Globus pallidus (tissue), 1 donor: ENCODE measurements around the gene SUSD6.

ENCODE experiments used
- DNase-seq: peaks from one replicate; pipeline ENCODE4 v3.0.0-alpha.2; 2015; ENCODE audit warnings: low spot score

SUSD6 gene, protein sequence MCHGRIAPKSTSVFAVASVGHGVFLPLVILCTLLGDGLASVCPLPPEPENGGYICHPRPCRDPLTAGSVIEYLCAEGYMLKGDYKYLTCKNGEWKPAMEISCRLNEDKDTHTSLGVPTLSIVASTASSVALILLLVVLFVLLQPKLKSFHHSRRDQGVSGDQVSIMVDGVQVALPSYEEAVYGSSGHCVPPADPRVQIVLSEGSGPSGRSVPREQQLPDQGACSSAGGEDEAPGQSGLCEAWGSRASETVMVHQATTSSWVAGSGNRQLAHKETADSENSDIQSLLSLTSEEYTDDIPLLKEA

DNA sequence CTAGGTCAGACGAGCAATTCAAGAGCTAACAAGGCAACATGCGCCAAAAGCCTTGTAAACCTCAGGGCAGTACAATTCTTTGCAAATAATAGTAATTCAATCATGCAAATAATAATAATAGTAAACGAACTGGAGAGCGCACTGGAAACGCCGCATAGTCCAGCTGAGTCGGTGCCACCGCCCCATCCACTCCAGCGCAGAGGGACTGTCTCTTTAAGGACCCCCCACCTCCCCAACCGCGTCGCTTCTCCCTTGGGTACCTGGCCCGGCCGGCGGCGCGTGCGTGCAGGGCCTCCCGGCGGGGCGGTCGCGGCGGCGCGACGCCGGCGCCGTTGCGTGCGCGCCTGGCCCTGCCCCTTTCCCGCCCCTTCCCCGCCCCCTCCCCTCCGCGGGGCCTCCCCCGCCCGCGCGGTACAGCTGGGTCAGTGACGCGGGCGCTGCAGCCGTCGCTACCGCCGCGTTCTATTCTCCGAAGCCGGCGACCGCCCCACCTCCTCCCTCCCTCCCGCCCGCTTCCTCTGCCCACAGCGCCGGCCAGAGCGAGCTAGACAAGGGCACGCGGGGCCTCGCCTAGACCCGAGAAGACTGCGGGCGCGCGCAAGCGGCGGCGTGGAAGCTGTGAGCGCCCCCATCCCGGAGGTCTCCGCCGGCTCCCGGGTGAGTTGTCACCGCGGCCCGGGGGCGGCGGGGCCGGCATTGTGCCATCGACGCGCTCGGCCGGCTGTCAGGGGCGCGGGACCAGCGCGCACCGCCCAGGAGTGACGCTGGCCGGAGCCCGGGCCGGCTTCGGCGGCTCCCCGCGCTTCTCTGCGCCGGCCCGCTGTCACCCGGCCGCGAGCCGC lies at the start of gene SUSD6:
SUSD6 (plus strand) TSS at position 425 of the 842 bp plus-strand sequence. CDS start 46,997 bp downstream, outside the sequence.
- DNase-seq = peak; percentile 91

DNA sequence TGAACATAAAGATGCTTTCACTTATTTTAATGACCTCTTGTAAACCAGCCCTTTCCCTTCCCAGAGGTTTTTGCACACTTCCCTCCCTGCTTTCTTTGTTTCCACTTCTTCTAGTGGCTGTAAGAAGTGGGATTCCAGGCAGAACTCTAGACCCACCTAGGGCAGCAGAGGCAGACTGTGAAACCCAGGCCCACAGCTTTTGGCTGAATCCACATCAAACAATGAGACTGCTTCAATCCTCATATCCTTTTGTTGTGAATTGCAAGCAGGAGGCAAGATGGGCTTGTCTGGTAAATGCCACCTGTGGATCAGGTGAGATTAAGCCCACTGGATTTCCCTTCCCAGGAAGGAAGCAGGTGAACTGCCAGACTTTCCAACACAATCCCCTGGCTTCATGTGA lies 49.5 kb upstream of the SUSD6 start:
- DNase-seq = no peak

GRCh38 chr14:69567563-69567962 lies 43.8 kb upstream of the SUSD6 start:
- DNase-seq = no peak

DNA sequence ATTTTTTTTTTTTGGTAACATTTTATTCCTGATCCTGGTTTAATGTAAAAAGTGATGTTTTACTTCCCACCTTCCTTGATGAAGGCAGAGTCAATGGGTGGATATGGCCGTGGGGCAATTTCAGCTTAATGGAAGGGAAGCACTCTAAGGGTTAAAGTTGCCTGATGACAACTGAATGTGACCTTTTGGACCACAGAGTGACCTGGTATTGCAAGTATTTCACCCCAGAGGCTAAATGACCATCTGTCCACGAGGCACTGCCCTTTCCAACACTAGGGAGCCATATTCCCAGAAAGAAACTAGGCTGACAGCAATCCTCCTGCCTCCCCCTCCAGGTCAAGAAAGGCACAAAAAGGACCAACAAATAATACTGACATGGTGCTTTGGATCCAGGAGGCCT lies 41.5 kb upstream of the SUSD6 start:
- DNase-seq = no peak

GRCh38 chr14:69570836-69571330 lies 40.5 kb upstream of the SUSD6 start:
- no peak for DNase-seq

- DNase-seq = no peak
Measured at GRCh38 chr14:69571449-69572029, 39.9 kb upstream of the SUSD6 start.

DNA sequence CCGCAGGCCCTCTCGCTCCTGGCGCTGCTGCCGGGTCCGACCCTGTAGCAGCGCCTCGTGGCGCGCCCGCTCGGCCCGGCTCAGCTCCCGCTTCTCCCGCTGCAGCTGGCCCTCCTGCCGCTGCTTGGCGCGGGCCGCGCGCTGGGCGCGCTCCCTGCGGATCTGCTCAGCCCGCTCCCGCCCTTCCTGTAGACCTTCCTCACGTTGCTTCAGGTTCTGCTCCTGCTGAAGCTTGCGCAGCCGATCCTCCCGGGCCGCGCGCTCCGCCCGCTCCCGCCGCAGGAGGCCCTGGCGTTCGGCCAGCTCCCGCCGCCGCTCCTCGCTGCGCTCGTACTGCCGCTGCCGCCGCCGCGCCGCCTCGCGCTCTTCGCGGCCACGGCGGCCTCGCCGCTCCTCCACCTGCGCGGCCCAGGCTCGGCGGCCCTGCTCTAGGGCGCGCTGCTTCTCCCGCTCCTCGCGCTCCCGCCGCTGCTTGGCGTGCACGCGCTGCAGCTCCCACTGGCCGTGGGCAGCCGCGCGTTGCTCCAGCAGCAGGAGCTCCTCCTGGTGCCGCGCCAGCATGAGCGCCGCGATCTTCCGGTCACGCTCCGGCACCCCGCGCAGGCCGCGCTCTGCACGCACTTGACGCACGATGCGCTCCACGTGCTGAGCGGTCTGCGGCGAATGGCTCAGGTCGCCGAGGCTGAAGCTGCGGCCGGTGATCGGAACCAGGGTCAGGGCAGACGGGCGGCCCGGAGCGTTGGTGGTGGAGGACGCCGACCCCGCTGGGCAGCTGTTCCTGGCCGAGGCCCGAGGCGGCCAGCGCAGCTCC lies 39.2 kb upstream of the SUSD6 start:
- no peak for DNase-seq

GRCh38 chr14:69572841-69573135 lies 38.6 kb upstream of the SUSD6 start:
- no peak for DNase-seq

GRCh38 chr14:69573205-69573830 lies 38.1 kb upstream of the SUSD6 start:
- DNase-seq = no peak

GRCh38 chr14:69573831-69574262 lies 37.5 kb upstream of the SUSD6 start:
- DNase-seq = no peak

- DNase-seq = no peak
Measured at GRCh38 chr14:69574263-69574953, 37.0 kb upstream of the SUSD6 start, which contains the start of gene CCDC177. TSS of gene CCDC177 (minus strand) at chr14:69574871. CDS start at chr14:69573622, 1,249 bp downstream.

DNA sequence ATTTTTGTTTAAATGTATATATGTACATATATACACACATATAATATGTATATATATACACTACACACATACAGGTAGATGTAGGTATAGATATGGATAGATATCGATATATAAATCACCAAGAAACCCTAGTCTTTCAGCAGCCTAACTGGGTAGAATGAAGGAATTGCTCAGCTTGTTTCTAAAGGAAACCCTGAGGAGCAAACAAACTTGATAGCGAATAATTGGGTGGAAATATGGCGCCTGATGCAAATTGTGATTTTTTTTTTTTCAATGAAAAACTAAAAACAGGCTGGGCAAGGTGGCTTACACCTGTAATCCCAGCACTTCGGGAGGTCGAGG lies 36.5 kb upstream of the SUSD6 start:
- DNase-seq = no peak

GRCh38 chr14:69579476-69579875 lies 31.9 kb upstream of the SUSD6 start:
- DNase-seq = no peak

GRCh38 chr14:69580009-69580577 lies 31.3 kb upstream of the SUSD6 start:
- DNase-seq = no peak

DNA sequence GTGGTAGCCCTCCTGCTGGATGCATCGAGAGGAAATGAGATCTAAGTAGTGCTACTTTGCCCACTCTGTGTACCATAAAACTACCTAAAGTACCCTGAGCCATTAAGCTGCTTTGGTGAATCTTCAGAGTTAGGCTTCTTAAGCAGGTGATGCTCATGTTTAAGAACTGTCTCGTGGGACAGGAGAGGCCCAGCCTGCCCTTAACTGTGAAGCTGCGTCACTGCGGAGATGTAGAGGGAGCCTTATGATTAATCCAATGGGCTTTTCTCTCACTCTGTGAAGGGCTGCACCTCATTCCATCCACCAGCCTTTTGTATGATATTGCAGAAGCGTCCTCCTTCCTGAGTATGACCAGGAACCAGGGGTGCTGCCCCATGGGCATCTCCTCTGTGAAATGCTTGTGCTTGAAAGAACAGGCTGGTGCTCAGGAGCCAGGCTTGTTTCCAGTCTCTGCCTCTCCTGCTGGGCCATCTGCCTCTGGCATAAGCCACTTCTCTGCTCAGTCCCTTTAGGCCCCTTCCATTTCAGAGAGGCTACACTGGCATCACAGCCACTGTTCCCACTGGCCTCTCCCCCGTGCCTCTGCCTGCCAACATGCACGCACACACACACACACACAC lies 30.0 kb upstream of the SUSD6 start:
- DNase-seq = no peak

DNA sequence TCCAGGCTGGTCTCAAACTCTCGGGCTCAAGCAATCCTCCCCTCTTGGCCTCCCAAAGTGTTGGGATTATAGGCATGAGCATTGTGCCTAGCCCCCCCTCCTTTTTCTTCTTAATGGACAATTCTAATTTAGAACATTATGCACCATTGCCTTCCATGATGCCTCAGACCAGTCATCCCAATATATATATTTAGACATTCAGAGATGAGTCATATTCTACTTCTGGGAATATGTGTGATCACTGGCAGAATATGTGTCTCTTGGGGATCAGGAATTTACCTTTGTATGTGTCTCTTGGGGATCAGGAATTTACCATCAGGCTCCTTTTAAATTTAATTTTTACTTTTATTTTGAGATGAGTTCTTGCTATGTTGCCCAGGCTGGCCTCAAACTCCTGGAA lies 29.2 kb upstream of the SUSD6 start:
- DNase-seq = no peak

DNA sequence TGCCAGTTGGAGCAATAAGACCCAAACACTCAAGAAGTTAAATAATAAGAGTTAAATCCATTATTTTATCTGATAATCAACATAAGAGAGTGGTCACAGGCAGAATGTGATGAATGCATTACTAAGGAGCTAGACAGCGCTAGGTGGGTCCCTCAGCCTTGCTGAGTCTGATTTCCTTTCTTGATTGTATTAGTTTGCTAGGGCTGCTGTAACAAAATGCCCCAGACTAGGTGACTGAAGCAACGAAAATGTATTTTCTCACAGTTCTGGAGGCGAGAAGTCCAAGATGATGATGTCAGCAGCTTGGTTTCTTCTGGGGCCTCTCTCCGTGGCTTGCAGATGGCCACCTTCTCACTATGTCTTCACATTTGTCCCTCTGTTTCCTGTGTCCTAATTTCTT lies 28.6 kb upstream of the SUSD6 start:
- no peak for DNase-seq

DNA sequence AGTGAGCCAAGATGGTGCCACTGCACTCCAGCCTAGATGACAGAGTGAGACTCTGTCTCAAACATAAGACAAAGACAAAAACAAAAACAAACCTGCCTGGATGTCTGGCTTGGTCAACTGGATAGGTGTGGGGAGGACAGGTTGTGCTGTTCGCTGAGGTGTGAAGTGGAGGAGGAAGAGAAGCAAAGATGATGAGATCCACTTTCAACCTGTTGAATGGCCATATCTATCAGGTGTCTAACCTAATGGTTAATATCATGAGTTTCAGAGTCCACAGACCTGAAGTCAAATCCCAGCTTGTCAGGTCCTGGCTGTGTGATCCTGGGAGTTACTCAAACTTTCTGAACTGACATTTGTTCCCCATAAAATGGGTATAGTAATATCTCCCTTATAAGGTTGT lies 27.0 kb upstream of the SUSD6 start:
- no peak for DNase-seq

DNA sequence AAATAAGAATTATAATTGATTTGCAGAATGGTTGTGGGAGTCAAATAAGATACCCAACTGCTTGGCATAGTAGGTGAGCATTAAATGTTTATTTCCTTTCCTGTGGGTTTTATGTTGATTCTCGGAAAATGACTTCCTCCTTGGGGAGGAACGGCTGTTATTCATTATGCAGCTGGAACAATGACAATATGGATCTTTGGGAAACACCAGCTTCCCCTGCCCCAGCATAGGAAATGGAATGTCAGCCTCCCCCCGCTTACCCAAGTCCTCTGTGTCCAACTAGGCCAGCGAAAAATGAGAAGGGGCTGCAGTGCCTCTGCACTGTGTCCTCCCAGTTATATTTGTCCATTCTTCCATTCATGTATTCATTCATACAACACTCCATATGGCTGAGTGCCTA lies 25.0 kb upstream of the SUSD6 start:
- no peak for DNase-seq

DNA sequence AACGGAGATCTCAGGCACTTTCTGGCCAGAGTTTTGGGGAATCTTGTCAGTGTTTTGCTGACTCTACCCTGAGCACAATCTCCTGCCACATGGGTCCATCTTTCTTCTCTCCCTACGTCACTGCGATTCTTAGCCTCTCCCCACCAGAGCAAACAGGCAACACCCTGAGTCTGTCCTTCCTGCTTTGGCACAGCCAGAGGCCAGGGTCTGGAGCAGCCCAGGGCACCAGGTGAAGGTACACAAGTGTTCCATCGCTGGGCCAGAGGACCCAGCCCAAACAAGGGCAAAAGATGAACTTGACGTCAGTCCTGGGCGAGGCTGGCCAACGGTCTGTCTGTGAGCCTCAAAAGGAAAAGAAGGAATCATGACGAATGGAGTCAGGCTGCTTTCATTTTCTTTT lies 24.0 kb upstream of the SUSD6 start:
- no peak for DNase-seq
